ENCODE data around the gene SAT2. TPM values are rescaled to one million over a fixed set of nuclear protein-coding genes. Genes with fewer than 3 reads are reported as not detected.

Gene SAT2
- total RNA-seq, 1 donor from 2014 or later, result 31.5 TPM

Other genes with a start within 250 kb of the SAT2 start
- gene TNK1, start 246.7 kb downstream of the SAT2 start, total RNA-seq, result 2.2 and 3.6 TPM in 2 replicates
- gene PLSCR3, start 233.3 kb downstream of the SAT2 start, total RNA-seq, result 21.3 and 34.1 TPM in 2 replicates
- 59.2 and 112 TPM in 2 replicates for gene TMEM256, start 223.7 kb downstream of the SAT2 start, total RNA-seq
- 2.7 and 5.5 TPM in 2 replicates for gene NLGN2, start 220.0 kb downstream of the SAT2 start, total RNA-seq
- gene SPEM1, start 207.5 kb downstream of the SAT2 start, total RNA-seq, result not detected in 2 replicates
- gene SPEM2, start 202.2 kb downstream of the SAT2 start, total RNA-seq, result not detected in 2 replicates
- gene SPEM3, start 199.0 kb downstream of the SAT2 start, total RNA-seq, result not detected in 2 replicates
- 11.3 and 12.9 TPM in 2 replicates for gene TMEM102, start 192.4 kb downstream of the SAT2 start, total RNA-seq
- gene FGF11, start 188.3 kb downstream of the SAT2 start, total RNA-seq, result 0.28 and 0.51 TPM in 2 replicates
- 4.6 and 5.8 TPM in 2 replicates for gene CHRNB1, start 182.8 kb downstream of the SAT2 start, total RNA-seq
- 10.4 and 16.4 TPM in 2 replicates for gene ZBTB4, start 148.2 kb downstream of the SAT2 start, total RNA-seq
- not detected in 2 replicates for gene SLC35G6, start 146.4 kb downstream of the SAT2 start, total RNA-seq
- 81.2 and 139 TPM in 2 replicates for gene POLR2A, start 143.5 kb downstream of the SAT2 start, total RNA-seq
- 9.2 and 26.1 TPM in 2 replicates for gene TNFSF12, start 78.8 kb downstream of the SAT2 start, total RNA-seq
- 0.88 and 1.2 TPM in 2 replicates for gene TNFSF13, start 69.1 kb downstream of the SAT2 start, total RNA-seq
- 79.8 and 89.3 TPM in 2 replicates for gene SENP3, start 65.9 kb downstream of the SAT2 start, total RNA-seq
- 0.17 and 2.1 TPM in 2 replicates for gene CD68, start 48.2 kb downstream of the SAT2 start, total RNA-seq
- gene MPDU1, start 44.0 kb downstream of the SAT2 start, total RNA-seq, result 113 and 133 TPM in 2 replicates
- gene SOX15, start 37.7 kb downstream of the SAT2 start, total RNA-seq, result 0.14 and 0.17 TPM in 2 replicates
- gene FXR2, start 12.9 kb downstream of the SAT2 start, total RNA-seq, result 38.8 and 51.1 TPM in 2 replicates
- gene SHBG, start 2.3 kb upstream of the SAT2 start, total RNA-seq, result 0.51 TPM in 1 of 2 replicates, not detected in the other
- gene ATP1B2, start 23.1 kb upstream of the SAT2 start, total RNA-seq, result not detected in 2 replicates
- 36.1 and 69.7 TPM in 2 replicates for gene TP53, start 59.7 kb upstream of the SAT2 start, total RNA-seq
- gene WRAP53, start 60.7 kb upstream of the SAT2 start, total RNA-seq, result 7.1 and 11.2 TPM in 2 replicates
- 0.14 and 0.51 TPM in 2 replicates for gene EFNB3, start 77.4 kb upstream of the SAT2 start, total RNA-seq
- 0.42 TPM in 1 of 2 replicates, not detected in the other for gene DNAH2, start 89.9 kb upstream of the SAT2 start, total RNA-seq
- 7.6 and 10.6 TPM in 2 replicates for gene KDM6B, start 206.4 kb upstream of the SAT2 start, total RNA-seq
- gene TMEM88, start 227.2 kb upstream of the SAT2 start, total RNA-seq, result 50.9 and 111 TPM in 2 replicates
- 63.2 and 129 TPM in 2 replicates for gene NAA38, start 229.7 kb upstream of the SAT2 start, total RNA-seq
- gene CYB5D1, start 230.2 kb upstream of the SAT2 start, total RNA-seq, result 15.1 and 17.9 TPM in 2 replicates